ENCODE data around the gene PLP1.
"Not testable (repeated sequence)": the region's sequence is repeated elsewhere in the genome, so short reads cannot be mapped to it uniquely, and the experiment has no call there.

The PLP1 gene, protein sequence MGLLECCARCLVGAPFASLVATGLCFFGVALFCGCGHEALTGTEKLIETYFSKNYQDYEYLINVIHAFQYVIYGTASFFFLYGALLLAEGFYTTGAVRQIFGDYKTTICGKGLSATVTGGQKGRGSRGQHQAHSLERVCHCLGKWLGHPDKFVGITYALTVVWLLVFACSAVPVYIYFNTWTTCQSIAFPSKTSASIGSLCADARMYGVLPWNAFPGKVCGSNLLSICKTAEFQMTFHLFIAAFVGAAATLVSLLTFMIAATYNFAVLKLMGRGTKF

GRCh38 chrX:103776546-103776945 lies at the start of gene PLP1:
Gene PLP1, plus strand, starts transcription at chrX:103776840. Its CDS starts 156 bp downstream, at chrX:103776996.
- DNase-seq = no peak

DNA sequence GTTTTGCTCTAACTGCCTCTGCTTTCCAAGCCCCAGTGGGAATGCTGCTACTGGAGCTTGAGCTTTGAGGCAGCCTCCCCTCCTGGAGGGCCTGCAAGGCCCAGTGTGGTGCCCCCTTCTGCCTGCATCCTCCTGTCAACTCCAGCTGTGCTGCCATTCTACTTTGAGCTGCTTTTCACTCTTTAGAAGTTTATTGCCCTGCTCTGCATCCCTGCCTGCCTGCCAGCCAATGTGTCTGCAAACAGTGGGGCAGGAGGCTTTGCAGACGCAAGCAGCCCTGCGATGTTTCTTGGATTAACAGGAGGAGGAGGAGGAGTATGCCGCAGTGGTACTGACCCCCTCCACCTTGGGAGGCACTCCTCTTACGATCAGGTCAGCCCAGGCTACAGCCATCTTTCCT lies 49.5 kb upstream of the PLP1 start:
- DNase-seq = no peak

DNA sequence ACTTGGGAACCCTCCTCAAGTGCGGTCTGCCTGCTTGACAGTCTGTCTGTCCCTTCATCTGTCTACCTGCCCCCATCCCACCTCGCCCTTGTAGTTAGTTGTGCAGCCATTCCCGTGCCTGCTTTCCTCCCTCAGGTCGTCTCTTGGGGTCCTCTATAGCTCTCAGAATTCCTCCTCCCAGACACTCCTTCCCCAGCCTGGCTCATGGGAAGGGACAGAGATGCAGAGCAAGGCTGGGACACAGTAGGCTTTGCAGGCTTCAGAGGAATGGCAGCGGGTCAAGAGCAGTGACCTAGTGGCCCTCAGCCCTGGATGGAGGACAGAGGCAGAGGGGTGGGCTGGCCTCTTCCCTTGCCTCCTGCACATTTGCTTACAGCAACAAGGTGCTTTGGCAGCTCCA lies 47.6 kb upstream of the PLP1 start:
- DNase-seq = no peak

DNA sequence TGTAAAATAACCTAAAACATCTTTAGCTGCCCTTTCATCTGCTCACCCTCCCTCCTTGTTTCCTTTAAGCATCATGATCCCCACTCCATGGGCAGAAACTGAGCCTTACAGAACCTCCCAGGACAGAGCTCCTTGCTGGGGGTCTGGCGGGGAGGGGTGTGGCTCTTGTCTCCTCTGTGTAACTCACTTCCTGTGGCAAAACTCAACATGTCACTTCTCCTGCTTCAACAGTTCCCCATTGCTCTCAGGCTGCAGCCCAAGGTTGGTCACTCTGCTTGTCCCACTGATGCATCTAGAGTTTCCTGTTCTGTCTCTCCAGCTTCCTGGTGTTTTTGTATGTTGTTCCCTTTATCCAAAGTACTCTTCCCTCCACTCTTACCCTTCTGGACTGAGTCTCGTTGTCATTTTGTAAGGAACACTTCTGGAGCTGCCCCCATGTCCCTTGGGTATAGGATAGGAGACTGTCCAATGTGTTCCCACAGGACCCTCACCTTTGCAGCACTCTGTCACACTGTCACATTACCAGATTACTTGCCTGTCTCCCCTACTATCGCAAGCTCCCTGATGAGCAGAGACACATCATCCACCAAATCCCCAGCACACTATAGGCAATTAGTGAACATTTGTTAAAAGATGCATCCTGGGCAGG lies 46.4 kb upstream of the PLP1 start:
- no peak for DNase-seq

- DNase-seq = no peak
Observed at GRCh38 chrX:103730796-103731493, 45.7 kb upstream of the PLP1 start.

GRCh38 chrX:103733017-103733416 lies 43.6 kb upstream of the PLP1 start:
- DNase-seq = no peak

DNA sequence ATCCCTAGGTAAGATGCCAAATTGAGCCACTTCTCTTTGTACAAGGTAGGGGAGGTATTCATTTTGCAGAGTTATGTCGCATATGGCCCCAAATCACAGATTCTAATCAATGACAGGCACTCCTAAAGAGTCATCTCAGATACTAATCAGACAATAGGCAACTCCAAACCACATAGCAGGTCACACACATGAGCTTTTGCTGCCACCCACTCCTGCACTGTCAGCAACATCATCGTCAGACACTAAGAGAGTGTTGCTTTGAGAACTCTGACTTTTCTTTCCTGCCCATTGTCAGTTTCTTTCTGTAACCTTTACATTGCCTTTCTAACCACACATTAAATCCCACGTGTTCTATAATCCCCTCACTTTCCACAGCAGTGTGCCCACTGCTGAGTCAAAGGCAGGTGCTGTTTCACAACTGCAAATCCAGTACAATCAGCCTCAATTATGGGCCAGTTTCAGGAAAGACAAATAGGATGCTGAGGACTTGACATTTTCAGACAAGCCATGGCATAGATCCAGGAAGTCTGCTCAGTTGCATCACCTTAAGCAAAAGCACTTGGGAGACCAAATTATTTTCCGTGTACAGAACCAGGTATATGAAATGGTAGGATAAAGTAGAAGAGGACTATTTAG lies 42.4 kb upstream of the PLP1 start:
- DNase-seq = no peak

DNA sequence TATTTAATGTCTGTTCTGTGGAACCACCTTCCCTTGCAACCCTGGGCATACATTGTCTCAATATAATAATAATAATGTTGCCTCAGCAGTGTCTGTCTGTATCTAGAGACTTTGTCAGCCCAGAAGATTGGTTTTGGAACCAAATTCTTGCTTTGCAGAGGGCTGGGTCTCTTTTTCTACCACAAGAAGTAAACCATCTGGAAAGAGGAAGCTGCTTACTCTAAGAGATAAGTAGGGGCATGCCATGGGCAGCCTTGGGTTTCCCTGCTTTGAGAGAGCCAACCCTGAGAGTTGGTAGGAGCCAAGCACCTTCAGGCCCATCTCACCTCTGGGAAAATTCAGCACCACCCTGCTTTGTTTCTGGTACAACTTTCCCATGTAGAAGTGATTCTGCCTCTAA lies 38.9 kb upstream of the PLP1 start:
- no peak for DNase-seq

- DNase-seq = no peak
Observed at GRCh38 chrX:103739421-103739820, 37.2 kb upstream of the PLP1 start.

- DNase-seq = no peak
Observed at GRCh38 chrX:103741879-103742278, 34.8 kb upstream of the PLP1 start.

GRCh38 chrX:103742339-103742738 lies 34.3 kb upstream of the PLP1 start:
- no peak for DNase-seq

- no peak for DNase-seq
Observed at GRCh38 chrX:103747163-103747562, 29.5 kb upstream of the PLP1 start.

GRCh38 chrX:103754401-103754800 lies 22.2 kb upstream of the PLP1 start:
- no peak for DNase-seq

GRCh38 chrX:103756736-103757135 lies 19.9 kb upstream of the PLP1 start:
- no peak for DNase-seq

GRCh38 chrX:103758555-103758954 lies 18.1 kb upstream of the PLP1 start:
- DNase-seq = no peak

DNA sequence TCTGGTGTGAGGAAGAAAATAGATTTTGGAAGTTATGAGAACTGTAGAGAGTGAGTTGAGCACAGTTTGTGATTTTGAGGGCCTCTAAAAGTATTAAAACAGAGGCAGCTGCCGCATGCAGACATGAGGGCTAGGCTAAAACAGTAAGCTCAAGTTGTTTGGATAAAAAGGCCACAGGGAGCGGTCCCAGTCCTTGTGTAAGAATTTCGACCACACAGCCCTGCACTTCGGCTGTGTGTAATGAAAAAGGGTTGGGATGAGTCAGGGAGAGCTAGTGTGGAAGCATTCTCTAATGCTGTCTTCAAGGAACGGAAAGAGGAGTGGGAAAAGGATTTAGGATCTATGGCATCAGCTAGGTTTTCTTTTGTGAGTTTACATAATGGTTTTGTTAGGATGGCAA lies 13.1 kb upstream of the PLP1 start:
- DNase-seq = not testable (repeated sequence)

GRCh38 chrX:103766813-103767555 lies 9.7 kb upstream of the PLP1 start:
- not testable (repeated sequence) for DNase-seq

DNA sequence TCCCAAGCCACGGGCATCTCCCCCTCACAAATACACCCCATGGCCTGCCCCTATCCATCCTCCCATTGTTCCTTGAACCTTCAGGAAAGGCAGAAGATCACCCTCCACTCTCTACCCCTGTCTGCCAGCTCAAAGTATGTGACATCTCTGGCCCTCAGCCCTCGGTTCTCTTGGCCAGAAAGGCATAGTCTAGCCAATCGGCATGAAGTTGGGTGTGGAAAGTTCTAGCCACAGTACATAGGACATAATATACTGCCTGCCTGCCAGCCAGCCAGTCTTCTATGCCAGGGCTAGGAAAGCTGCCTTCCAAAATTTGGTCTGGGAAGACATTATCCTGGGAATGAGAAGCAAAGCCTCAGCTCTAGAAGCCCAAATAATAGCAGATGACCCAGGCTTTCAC lies 3.2 kb upstream of the PLP1 start:
- no peak for DNase-seq

GRCh38 chrX:103774070-103774642 lies 2.5 kb upstream of the PLP1 start:
- no peak for DNase-seq

DNA sequence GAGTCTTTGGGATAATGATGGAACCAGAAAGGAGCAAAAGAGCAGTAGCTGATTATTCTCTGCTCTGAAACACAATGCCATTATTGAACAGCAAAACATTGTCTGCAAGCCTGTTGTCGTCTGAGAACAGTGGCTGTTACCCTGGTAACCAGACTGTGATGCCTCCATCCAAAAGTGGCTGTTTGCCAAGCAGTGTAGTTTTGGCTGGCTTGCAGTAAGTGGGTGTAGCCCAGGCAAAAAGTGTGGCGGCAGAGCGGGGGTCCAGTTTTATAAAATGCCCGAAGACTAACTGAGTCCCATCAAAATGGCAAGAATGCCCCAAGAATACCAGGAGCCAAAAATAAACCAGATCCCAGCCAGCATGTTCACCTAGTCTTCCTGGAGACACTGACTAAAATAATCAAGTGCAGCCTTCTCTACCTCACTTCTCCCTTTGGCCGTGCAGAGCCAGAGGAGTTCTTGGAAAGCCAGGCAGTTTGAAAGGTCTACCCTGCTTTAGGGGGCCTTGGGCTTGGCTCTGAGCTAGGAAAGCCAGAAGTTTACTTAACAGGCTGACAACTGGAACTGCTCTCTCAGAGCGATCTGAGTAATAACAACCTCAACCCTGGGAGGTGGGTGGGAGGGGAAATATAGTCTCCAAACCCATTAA lies 2.6 kb downstream of the PLP1 start:
- no peak for DNase-seq

- DNase-seq = no peak
Observed at GRCh38 chrX:103780336-103781061, 3.9 kb downstream of the PLP1 start.

Measured in CD4-positive, alpha-beta T cell treated with Interleukin-6 for 4 hours (primary cell).